ENCODE data around the gene RPL26. TPM values are rescaled to one million over a fixed set of nuclear protein-coding genes. Genes with fewer than 3 reads are reported as not detected.
"Not testable (repeated sequence)": the region's sequence is repeated elsewhere in the genome, so short reads cannot be mapped to it uniquely, and the experiment has no call there.

RPL26 gene
- total and polyA plus RNA-seq, 2 donors (not counting 1 experiment from before 2014, with no cell fraction given): 2,684 to 4,449 TPM

DNA sequence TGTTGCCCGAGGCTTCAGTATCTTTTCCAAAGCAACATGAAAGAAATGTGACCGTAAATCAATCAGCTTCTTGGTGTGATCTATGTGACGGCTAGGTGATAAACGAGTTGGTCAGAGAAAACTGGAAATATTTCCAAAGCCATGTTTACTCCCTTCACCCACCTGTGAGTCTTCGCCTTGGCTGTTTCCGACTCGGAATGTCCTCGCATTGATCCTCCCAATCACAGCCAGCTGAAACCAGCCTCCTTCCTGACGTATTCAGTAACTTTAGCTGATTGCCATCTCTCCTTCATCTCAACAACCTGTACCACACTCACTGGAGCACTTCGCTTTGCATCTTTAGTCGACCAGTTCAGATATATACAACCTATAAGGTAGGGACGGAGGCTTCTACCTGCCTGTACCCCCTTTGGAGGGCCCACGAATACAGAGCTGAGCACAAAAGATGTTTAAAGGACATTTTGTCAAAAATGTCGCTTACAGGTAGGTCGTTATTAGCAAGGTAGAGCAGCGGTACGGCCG, 7.2 kb downstream of the RPL26 start:
- Histone ChIP-seq H3K9ac (ENCODE audit: low read length) (peak overlapping the region; percentile 91), H3K4me1 (ENCODE audit: control insufficient read depth in 2 of 2, insufficient read depth in 2 of 2, low read length in 2 of 2) (peaks cover 25 to 26% of the 10 kb centered on the region in 2 donors), H4K20me1 (ENCODE audit: control insufficient read depth, insufficient read depth, low read length, poor library complexity, severe bottlenecking) (peaks cover 37% of the 10 kb centered on the region), H3K4me2 (replicated peaks; ENCODE audit: low read depth, low read length, poor library complexity, severe bottlenecking) (peak overlapping the region; percentile 96), H2AFZ (ENCODE audit: insufficient read depth, low read depth, low read length, poor library complexity, severe bottlenecking) (peak overlapping the region; percentile 89), H3K4me3 (ENCODE audit: control extremely low read depth in 1 of 5, extremely low read depth in 1 of 5, insufficient read depth in 1 of 5, low read depth in 2 of 5, low read length in 4 of 5) (peak overlapping the region; percentile 81 to 92 (median 87)), H3K9me3 (ENCODE audit: control extremely low read depth in 1 of 3, control insufficient read depth in 2 of 3, insufficient read depth in 1 of 3, low read length in 2 of 3) (no peaks in the 10 kb centered on the region), H3K27ac (ENCODE audit: low read length in 2 of 2) (peak overlapping the region; percentile 52 to 86), H3K79me2 (ENCODE audit: control insufficient read depth, insufficient read depth, low read length) (peaks cover 22% of the 10 kb centered on the region), H3K27me3 (replicated peaks in 1 of 4; ENCODE audit: control extremely low read depth in 1 of 4, control insufficient read depth in 3 of 4, insufficient read depth in 4 of 4, low read length in 3 of 4) (no peaks in the 10 kb centered on the region), H3K36me3 (replicated peaks in 1 of 2; ENCODE audit: control extremely low read depth in 1 of 2, control insufficient read depth in 1 of 2, extremely low read depth in 1 of 2, insufficient read depth in 2 of 2, low read length in 1 of 2) (peaks cover 6 to 40% of the 10 kb centered on the region in 2 experiments)
- no peak for ATAC-seq (ENCODE audit: low read depth)
- Mint-ChIP-seq H3K4me1 (peaks cover 42% of the 10 kb centered on the region), H3K9me3 (ENCODE audit: insufficient read depth) (no peaks in the 10 kb centered on the region), H3K27ac (peak overlapping the region; percentile 91), H3K27me3 (no peaks in the 10 kb centered on the region), H3K4me3 (peak overlapping the region; percentile 92)
- WGBS (ENCODE audit: insufficient coverage): 55% methylated on average over 15 of the region's 18 CpGs
- POLR2A ChIA-PET: interaction anchor here (1.0 kb wide), 1 partner anchor 81 kb away, joined by 3 read pairs; the partner anchor contains the start of gene SLC25A35
- DNase-seq: no peak
- CTCF ChIA-PET: interaction anchor here (0.6 to 1.9 kb wide), 5 partner anchors 8 to 315 kb away, joined by 3 to 5 read pairs (median 4); no protein-coding TSS in a partner anchor
- intact Hi-C loops (cut with micrococcal nuclease): loop anchor here (1.0 to 2.0 kb wide), 2 partner anchors 87 to 127 kb away; partner anchors contain the start of genes CTC1, PFAS and RANGRF
- TF ChIP-seq EZH2 (IDR thresholded peaks at IDR 0.05; ENCODE audit: borderline replicate concordance, insufficient read depth, low read depth, low read length, poor library complexity, severe bottlenecking): no peak
- TF ChIP-seq, protein P1, sequence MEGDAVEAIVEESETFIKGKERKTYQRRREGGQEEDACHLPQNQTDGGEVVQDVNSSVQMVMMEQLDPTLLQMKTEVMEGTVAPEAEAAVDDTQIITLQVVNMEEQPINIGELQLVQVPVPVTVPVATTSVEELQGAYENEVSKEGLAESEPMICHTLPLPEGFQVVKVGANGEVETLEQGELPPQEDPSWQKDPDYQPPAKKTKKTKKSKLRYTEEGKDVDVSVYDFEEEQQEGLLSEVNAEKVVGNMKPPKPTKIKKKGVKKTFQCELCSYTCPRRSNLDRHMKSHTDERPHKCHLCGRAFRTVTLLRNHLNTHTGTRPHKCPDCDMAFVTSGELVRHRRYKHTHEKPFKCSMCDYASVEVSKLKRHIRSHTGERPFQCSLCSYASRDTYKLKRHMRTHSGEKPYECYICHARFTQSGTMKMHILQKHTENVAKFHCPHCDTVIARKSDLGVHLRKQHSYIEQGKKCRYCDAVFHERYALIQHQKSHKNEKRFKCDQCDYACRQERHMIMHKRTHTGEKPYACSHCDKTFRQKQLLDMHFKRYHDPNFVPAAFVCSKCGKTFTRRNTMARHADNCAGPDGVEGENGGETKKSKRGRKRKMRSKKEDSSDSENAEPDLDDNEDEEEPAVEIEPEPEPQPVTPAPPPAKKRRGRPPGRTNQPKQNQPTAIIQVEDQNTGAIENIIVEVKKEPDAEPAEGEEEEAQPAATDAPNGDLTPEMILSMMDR (IDR thresholded peaks at IDR 0.05): no peak

DNA sequence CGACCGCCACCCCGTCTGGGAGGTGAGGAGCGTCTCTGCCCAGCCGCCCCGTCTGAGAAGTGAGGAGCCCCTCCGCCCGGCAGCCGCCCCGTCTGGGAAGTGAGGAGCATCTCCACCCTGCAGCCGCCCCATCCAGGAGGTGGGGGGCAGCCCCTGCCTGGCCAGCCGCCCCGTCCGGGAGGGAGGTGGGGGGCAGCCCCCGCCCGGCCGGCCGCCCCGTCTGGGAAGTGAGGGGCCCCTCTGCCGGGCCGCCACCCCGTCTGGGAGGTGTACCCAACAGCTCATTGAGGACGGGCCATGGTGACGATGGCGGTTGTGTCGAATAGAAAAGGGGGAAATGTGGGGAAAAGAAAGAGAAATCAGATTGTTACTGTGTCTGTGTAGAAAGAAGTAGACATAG, 9.1 kb downstream of the RPL26 start:
- intact Hi-C loops (cut with micrococcal nuclease): not testable (repeated sequence)

More for the DNA sequence above, 9.1 kb downstream of the RPL26 start:
- H3K27me3 Mint-ChIP-seq; H3K27ac Mint-ChIP-seq; CTCF ChIA-PET; H3K9me3 Mint-ChIP-seq (ENCODE audit: insufficient read depth); H3K4me3 ChIP-seq (ENCODE audit: control extremely low read depth in 1 of 5, extremely low read depth in 1 of 5, insufficient read depth in 1 of 5, low read depth in 2 of 5, low read length in 4 of 5); H3K27me3 ChIP-seq (replicated peaks in 1 of 4; ENCODE audit: control extremely low read depth in 1 of 4, control insufficient read depth in 3 of 4, insufficient read depth in 4 of 4, low read length in 3 of 4); H3K4me2 ChIP-seq (replicated peaks; ENCODE audit: low read depth, low read length, poor library complexity, severe bottlenecking); H3K4me3 Mint-ChIP-seq; H3K27ac ChIP-seq (ENCODE audit: low read length in 2 of 2); DNase-seq; ATAC-seq (ENCODE audit: low read depth); H3K9ac ChIP-seq (ENCODE audit: low read length); H2AFZ ChIP-seq (ENCODE audit: insufficient read depth, low read depth, low read length, poor library complexity, severe bottlenecking); POLR2A ChIA-PET; H3K9me3 ChIP-seq (ENCODE audit: control extremely low read depth in 1 of 3, control insufficient read depth in 2 of 3, insufficient read depth in 1 of 3, low read length in 2 of 3): not testable (repeated sequence)
- Histone ChIP-seq H3K79me2 (ENCODE audit: control insufficient read depth, insufficient read depth, low read length) (peaks cover 14% of the 10 kb centered on the region), H3K4me1 (ENCODE audit: control insufficient read depth in 2 of 2, insufficient read depth in 2 of 2, low read length in 2 of 2) (peaks cover 26 to 30% of the 10 kb centered on the region in 2 donors), H4K20me1 (ENCODE audit: control insufficient read depth, insufficient read depth, low read length, poor library complexity, severe bottlenecking) (peaks cover 18% of the 10 kb centered on the region), H3K36me3 (replicated peaks in 1 of 2; ENCODE audit: control extremely low read depth in 1 of 2, control insufficient read depth in 1 of 2, extremely low read depth in 1 of 2, insufficient read depth in 2 of 2, low read length in 1 of 2) (peaks cover 2 to 28% of the 10 kb centered on the region in 2 experiments)
- H3K4me1 Mint-ChIP-seq: peaks cover 42% of the 10 kb centered on the region
- WGBS (ENCODE audit: insufficient coverage): 96% methylated on average over 18 of the region's 26 CpGs
